ENCODE measurements around the gene RBBP5. TPM values are rescaled to one million over a fixed set of nuclear protein-coding genes. Genes with fewer than 3 reads are reported as not detected.

RBBP5 gene
- total RNA-seq, 1 donor from 2014 or later: 14.7 TPM

DNA sequence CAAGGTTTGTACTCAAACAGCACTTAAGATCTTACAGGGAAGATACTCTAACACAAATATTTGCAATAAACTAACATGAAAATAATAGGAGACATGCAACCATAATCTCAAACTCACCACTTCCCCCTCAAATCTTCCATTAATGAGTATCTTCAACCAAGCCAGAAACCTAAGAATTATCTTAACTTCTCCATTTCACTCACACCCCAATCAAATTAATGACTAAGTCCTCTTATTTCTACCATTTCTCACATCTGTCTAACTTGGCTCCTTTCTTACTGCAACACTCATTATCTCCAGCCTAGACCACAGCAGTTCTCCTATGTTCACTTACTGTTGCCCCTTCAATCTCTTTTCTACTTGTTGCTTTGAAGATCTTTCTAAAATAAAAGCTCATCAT, 10.4 kb downstream of the RBBP5 start:
- Mint-ChIP-seq H3K27ac (ENCODE audit: unreplicated experiment) (no peak overlapping the region), H3K4me1 (ENCODE audit: unreplicated experiment) (no peaks in the 10 kb centered on the region), H3K36me3 (ENCODE audit: unreplicated experiment) (peaks cover 19% of the 10 kb centered on the region), H3K27me3 (ENCODE audit: unreplicated experiment) (no peaks in the 10 kb centered on the region), H3K9me3 (ENCODE audit: unreplicated experiment) (no peaks in the 10 kb centered on the region), H3K4me3 (ENCODE audit: unreplicated experiment) (no peak overlapping the region)
- TF ChIP-seq, protein P1, sequence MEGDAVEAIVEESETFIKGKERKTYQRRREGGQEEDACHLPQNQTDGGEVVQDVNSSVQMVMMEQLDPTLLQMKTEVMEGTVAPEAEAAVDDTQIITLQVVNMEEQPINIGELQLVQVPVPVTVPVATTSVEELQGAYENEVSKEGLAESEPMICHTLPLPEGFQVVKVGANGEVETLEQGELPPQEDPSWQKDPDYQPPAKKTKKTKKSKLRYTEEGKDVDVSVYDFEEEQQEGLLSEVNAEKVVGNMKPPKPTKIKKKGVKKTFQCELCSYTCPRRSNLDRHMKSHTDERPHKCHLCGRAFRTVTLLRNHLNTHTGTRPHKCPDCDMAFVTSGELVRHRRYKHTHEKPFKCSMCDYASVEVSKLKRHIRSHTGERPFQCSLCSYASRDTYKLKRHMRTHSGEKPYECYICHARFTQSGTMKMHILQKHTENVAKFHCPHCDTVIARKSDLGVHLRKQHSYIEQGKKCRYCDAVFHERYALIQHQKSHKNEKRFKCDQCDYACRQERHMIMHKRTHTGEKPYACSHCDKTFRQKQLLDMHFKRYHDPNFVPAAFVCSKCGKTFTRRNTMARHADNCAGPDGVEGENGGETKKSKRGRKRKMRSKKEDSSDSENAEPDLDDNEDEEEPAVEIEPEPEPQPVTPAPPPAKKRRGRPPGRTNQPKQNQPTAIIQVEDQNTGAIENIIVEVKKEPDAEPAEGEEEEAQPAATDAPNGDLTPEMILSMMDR (IDR thresholded peaks at IDR 0.05): no peak
- no peak for DNase-seq (ENCODE audit: extremely low spot score, unreplicated experiment)

DNA sequence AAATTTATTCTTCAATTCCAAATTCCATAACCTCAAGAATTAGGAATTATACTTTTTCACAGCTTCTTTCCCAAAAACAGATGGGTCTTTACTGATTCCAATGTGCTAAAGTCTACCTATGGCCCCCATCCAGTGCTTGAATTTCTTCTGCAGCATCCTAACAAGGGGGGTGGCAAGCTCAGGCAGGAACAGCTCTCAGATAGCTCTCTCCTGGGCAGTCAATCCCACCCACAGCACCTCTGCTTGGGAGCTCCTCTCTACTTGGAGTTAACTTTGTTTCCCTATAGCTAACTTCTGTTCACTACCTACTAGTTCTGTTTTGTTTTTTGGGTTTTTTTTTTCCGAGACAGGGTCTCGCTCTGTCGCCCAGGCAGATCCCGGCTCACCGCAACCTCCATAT, 12.1 kb downstream of the RBBP5 start:
- Mint-ChIP-seq H3K4me1 (ENCODE audit: unreplicated experiment) (no peaks in the 10 kb centered on the region), H3K9me3 (ENCODE audit: unreplicated experiment) (no peaks in the 10 kb centered on the region), H3K4me3 (ENCODE audit: unreplicated experiment) (no peak overlapping the region), H3K36me3 (ENCODE audit: unreplicated experiment) (peaks cover 24% of the 10 kb centered on the region), H3K27ac (ENCODE audit: unreplicated experiment) (no peak overlapping the region), H3K27me3 (ENCODE audit: unreplicated experiment) (no peaks in the 10 kb centered on the region)
- no peak for DNase-seq (ENCODE audit: extremely low spot score, unreplicated experiment)
- TF ChIP-seq, protein P1 (IDR thresholded peaks at IDR 0.05): no peak

DNA sequence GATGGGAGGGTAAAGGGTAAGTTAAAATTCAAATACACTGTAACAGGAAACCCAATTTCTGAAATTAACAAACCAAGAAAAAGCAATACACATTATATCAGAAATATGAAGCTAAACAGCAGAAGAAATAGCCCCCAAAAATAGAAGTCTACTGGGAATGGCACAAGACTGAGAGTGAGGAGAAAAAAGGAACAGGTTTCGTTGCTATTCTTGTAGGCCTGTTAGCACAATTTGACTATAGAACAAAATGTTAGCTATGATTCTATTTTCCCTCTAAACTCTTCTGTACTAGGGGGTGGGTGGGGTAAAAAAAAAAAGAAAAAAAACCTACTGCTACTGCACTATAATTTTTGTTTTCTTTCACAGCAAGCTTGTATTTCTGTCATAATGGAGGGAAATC, 12.5 kb downstream of the RBBP5 start:
- Mint-ChIP-seq H3K4me3 (ENCODE audit: unreplicated experiment) (no peak overlapping the region), H3K9me3 (ENCODE audit: unreplicated experiment) (no peaks in the 10 kb centered on the region), H3K27ac (ENCODE audit: unreplicated experiment) (no peak overlapping the region), H3K36me3 (ENCODE audit: unreplicated experiment) (peaks cover 25% of the 10 kb centered on the region), H3K27me3 (ENCODE audit: unreplicated experiment) (no peaks in the 10 kb centered on the region), H3K4me1 (ENCODE audit: unreplicated experiment) (no peaks in the 10 kb centered on the region)
- TF ChIP-seq, protein P1 (IDR thresholded peaks at IDR 0.05): no peak
- no peak for DNase-seq (ENCODE audit: extremely low spot score, unreplicated experiment)

- Mint-ChIP-seq H3K27me3 (ENCODE audit: unreplicated experiment) (no peaks in the 10 kb centered on the region), H3K4me3 (ENCODE audit: unreplicated experiment) (no peak overlapping the region), H3K9me3 (ENCODE audit: unreplicated experiment) (no peaks in the 10 kb centered on the region), H3K36me3 (ENCODE audit: unreplicated experiment) (peaks cover 32% of the 10 kb centered on the region), H3K4me1 (ENCODE audit: unreplicated experiment) (no peaks in the 10 kb centered on the region), H3K27ac (ENCODE audit: unreplicated experiment) (no peak overlapping the region)
- DNase-seq (ENCODE audit: extremely low spot score, unreplicated experiment): no peak
- TF ChIP-seq, protein P1 (IDR thresholded peaks at IDR 0.05): no peak
These were observed 13.3 kb downstream of the RBBP5 start for GRCh38 chr1:205108464-205108863.

DNA sequence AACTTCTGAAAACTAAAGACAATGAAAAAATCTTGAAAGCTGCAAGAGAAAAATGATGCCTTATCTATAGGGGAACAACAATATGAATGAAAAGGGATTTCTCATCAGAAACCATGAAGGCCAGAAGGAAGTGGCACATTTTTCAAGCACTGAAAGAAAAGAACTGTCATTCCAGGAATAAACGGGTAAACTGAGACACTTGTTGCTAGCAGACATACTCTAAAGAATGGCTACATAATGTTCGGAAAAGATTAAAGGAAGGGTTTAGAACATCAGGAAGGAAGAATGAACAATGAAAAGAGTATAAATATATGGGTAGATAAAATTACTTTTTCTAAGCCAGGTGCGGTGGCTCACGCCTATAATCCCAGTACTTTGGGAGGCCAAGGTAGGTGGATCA, 14.5 kb downstream of the RBBP5 start:
- Mint-ChIP-seq H3K4me1 (ENCODE audit: unreplicated experiment) (no peaks in the 10 kb centered on the region), H3K27me3 (ENCODE audit: unreplicated experiment) (no peaks in the 10 kb centered on the region), H3K9me3 (ENCODE audit: unreplicated experiment) (no peaks in the 10 kb centered on the region), H3K4me3 (ENCODE audit: unreplicated experiment) (no peak overlapping the region), H3K27ac (ENCODE audit: unreplicated experiment) (no peak overlapping the region), H3K36me3 (ENCODE audit: unreplicated experiment) (peaks cover 35% of the 10 kb centered on the region)
- no peak for DNase-seq (ENCODE audit: extremely low spot score, unreplicated experiment)
- TF ChIP-seq, protein P1 (IDR thresholded peaks at IDR 0.05): no peak
